ENCODE measurements around the gene ADAMTSL4.

- peak in 1 of 2 donors; percentile 14 for TF ChIP-seq GABPA (IDR thresholded peaks at IDR 0.05 in 1 of 2, conservative IDR thresholded peaks at IDR 0.05 in 1 of 2)
- no peak for TF ChIP-seq CTCF (IDR thresholded peaks at IDR 0.05; ENCODE audit: low read depth, low read length, missing input control)
- TF ChIP-seq REST (IDR thresholded peaks at IDR 0.05) = peak; percentile 30
- no peak for TF ChIP-seq YY1 (IDR thresholded peaks at IDR 0.05)
- peak; percentile 87 for TF ChIP-seq MAX (IDR thresholded peaks at IDR 0.05)
- no peak for TF ChIP-seq TAF1 (conservative IDR thresholded peaks at IDR 0.05)
- TF ChIP-seq SP1 (IDR thresholded peaks at IDR 0.05) = peak; percentile 95
- TF ChIP-seq RAD21 (IDR thresholded peaks at IDR 0.05) = peak; percentile 33 to 40
- TF ChIP-seq JUND (IDR thresholded peaks at IDR 0.05) = peak; percentile 51 to 91
- TF ChIP-seq ZBTB33 (IDR thresholded peaks at IDR 0.05) = peak; percentile 59
- TF ChIP-seq FOXA2 (IDR thresholded peaks at IDR 0.05) = peak; percentile 75
- TF ChIP-seq EGR1 (IDR thresholded peaks at IDR 0.05; ENCODE audit: low read depth in 2 of 2) = peak in 1 of 2 donors; percentile 61
- peak; percentile 35 for TF ChIP-seq HNF4G (IDR thresholded peaks at IDR 0.05)
Measured at GRCh38 chr1:150567717-150568593, 18.7 kb downstream of the ADAMTSL4 start.

Measured in liver (tissue), 3 donors.